ENCODE results near the gene TMEM181. TPM values are rescaled to one million over a fixed set of nuclear protein-coding genes. Genes with fewer than 3 reads are reported as not detected.
A peak's percentile ranks its signal among the peaks of the same experiment; 100 is the strongest.
"Not testable (repeated sequence)": the region's sequence is repeated elsewhere in the genome, so short reads cannot be mapped to it uniquely, and the experiment has no call there.

TMEM181 gene
- total RNA-seq, 2 experiments from 2014 or later: 10.1 to 10.5 TPM

DNA sequence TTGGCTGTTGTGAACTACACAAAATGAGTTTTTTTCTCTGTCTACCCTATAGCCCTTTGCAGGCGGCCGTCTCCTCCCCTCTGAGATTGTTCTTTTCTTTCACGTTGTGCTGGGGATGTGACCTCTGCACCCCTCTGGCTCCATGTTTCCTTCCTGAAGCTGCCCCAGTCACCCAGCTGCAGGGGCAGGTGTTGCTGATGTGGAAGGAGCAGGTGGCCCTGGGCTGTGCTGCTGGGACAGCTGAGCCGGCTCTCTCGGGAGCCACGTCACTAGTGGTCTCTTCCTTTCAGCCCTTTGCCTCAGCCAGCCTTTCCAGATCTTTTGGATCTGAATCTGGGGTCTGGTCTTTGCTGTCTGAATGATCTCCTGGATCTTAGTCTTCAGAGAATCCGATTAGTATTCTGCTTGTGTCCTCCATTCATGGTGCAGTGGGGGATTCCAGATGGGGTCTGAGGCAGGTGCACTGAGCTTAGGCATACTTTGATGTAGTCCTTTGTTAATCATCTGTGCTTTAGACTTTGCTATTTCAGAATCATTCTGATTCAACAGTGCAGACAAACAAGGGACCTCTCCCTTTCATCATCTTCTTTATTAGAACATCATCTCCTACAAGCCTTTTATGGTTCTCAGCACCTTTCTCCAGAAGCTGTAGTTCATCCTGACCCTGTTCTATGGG is 31.4 kb downstream of the TMEM181 start:
- no peak overlapping the region for H3K27ac Mint-ChIP-seq
- H3K36me3 Mint-ChIP-seq: peaks cover 23% of the 10 kb centered on the region
- H3K4me3 Mint-ChIP-seq: no peak overlapping the region
- no peaks in the 10 kb centered on the region for H3K9me3 Mint-ChIP-seq
- H3K4me1 Mint-ChIP-seq: no peaks in the 10 kb centered on the region
- no peak for DNase-seq
- H3K27me3 Mint-ChIP-seq: no peaks in the 10 kb centered on the region

DNA sequence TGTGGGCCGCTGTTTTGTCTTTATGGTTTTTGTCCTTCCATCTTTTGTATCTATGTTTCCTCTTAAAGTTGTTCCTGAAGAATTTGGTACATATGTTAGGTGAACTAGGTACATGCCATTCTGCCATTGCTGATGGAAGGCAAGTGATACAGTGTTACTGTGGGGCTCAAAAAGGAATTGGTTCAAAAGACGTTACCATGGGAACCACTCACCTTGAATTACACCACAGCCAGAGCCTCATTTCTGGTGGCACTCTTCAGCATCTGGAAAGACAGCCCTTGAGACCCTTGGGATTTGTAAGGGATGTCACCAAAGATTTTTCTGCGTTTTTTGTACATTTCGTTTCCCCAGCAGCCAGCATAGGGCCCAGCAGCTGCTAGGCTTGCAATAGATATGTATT is 31.9 kb downstream of the TMEM181 start:
- no peaks in the 10 kb centered on the region for H3K27me3 Mint-ChIP-seq
- H3K36me3 Mint-ChIP-seq: peaks cover 20% of the 10 kb centered on the region
- H3K9me3 Mint-ChIP-seq: no peaks in the 10 kb centered on the region
- DNase-seq: no peak
- H3K27ac Mint-ChIP-seq: no peak overlapping the region
- H3K4me3 Mint-ChIP-seq: no peak overlapping the region
- H3K4me1 Mint-ChIP-seq: no peaks in the 10 kb centered on the region

DNA sequence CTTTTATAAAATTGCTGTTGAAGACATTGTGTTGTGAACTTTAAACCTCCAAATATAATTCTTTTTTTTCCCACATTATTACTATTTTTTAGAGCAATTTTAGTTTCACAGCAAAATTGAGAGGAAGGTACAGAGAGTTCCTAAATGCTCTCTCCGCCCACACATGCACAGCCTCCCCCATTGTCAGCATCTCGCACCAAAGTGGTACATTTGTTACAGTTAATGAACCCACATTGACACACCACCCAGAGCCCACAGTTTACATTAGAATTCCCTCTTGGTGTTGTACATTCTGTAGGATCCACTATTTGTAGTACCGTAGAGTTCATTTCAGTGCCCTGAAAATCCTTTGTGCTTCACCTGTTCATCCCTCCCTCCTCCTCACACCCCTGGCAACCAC is 33.8 kb downstream of the TMEM181 start:
- Mint-ChIP-seq H3K27ac (no peak overlapping the region), H3K9me3 (no peaks in the 10 kb centered on the region), H3K4me3 (no peak overlapping the region), H3K36me3 (peaks cover 13% of the 10 kb centered on the region), H3K27me3 (no peaks in the 10 kb centered on the region), H3K4me1 (no peaks in the 10 kb centered on the region)
- no peak for DNase-seq

DNA sequence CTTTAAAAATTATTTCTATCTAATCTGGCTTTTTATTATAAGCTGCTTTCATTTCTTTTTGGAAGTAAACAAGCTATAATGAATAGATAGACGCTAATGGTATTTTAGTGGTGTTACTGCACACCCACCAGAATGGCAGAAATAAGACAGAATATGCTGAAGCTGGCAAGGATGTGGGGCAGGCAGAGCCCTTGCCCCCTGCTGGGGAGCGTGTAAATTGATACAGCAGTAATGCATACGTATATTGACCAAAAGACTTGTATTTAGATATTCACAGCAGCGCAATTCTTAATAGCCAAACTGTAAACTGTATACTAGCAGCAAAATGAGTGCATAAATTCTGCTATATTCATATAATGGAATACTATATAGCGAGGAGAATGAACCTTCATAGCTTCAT is 35.3 kb downstream of the TMEM181 start:
- no peaks in the 10 kb centered on the region for H3K9me3 Mint-ChIP-seq
- no peaks in the 10 kb centered on the region for H3K27me3 Mint-ChIP-seq
- H3K4me1 Mint-ChIP-seq: no peaks in the 10 kb centered on the region
- no peak overlapping the region for H3K27ac Mint-ChIP-seq
- no peak overlapping the region for H3K4me3 Mint-ChIP-seq
- no peak for DNase-seq
- H3K36me3 Mint-ChIP-seq: peaks cover 12% of the 10 kb centered on the region

DNA sequence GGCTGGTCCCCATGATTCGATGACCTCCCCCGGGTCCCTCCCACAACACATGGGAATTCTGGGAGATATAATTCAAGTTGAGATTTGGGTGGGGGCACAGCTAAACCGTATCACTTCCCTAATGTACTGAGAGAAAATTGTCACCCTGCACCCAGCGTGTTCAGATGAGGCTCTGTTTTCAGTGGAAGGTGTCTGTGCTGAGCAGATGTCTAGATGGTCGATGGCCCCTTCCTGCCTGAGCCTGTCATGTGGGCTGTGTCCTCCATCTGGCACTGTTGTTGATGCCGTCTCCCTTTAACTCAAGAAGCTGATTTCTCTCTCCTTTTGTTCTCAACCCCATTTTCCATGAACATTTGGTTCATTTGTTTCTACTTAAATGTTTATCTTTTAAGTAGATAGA is 37.0 kb downstream of the TMEM181 start:
- H3K4me3 Mint-ChIP-seq: no peak overlapping the region
- no peaks in the 10 kb centered on the region for H3K9me3 Mint-ChIP-seq
- H3K4me1 Mint-ChIP-seq: no peaks in the 10 kb centered on the region
- DNase-seq: no peak
- H3K36me3 Mint-ChIP-seq: peaks cover 10% of the 10 kb centered on the region
- no peaks in the 10 kb centered on the region for H3K27me3 Mint-ChIP-seq
- no peak overlapping the region for H3K27ac Mint-ChIP-seq

DNA sequence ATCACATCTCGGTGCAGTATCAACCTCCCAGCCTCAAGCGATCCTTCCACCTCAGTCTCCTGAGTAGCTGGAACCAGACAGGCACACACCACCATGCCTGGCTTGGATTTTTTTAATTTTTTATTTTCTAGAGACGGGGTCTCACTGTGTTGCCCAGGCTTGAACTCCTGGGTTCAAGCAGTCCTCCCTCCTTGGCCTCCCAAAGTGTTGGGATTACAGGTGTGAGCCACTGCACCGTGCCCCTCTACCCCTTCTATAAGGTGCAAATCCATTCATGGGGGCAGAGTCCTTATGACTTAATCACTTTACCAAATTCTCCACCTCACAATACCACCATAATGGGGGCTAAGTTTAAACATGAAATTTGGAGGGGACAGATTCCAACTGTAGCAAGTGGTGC is 37.7 kb downstream of the TMEM181 start:
- DNase-seq: no peak
- no peak overlapping the region for H3K27ac Mint-ChIP-seq

DNA sequence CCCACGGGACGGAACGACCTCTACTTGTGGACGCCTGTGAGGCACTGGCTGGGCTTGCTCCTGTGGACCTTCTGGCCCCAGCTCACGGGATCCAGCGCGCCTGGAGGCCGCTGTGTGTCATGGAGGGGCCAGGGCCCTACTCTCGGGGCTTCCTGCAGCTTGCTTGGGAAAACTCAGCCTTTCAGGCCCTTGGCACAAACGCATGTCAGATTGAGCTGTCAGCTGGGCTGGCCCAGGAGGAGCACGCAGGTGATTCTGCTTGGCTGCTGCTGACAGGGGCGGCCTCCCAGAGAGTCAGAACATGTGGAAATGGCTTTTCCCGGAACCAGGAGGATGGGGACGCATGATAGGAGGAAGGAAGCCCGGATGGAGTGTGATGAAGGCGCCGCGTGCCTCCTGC is 39.7 kb downstream of the TMEM181 start:
- Mint-ChIP-seq H3K27ac (no peak overlapping the region), H3K27me3 (no peaks in the 10 kb centered on the region), H3K9me3 (no peaks in the 10 kb centered on the region), H3K4me1 (no peaks in the 10 kb centered on the region), H3K36me3 (peaks cover 15% of the 10 kb centered on the region), H3K4me3 (no peak overlapping the region)
- DNase-seq: no peak

More for the DNA sequence above, 37.7 kb downstream of the TMEM181 start:
- Mint-ChIP-seq H3K4me1 (no peaks in the 10 kb centered on the region), H3K36me3 (peaks cover 12% of the 10 kb centered on the region), H3K27me3 (no peaks in the 10 kb centered on the region), H3K4me3 (no peak overlapping the region), H3K9me3 (no peaks in the 10 kb centered on the region)

DNA sequence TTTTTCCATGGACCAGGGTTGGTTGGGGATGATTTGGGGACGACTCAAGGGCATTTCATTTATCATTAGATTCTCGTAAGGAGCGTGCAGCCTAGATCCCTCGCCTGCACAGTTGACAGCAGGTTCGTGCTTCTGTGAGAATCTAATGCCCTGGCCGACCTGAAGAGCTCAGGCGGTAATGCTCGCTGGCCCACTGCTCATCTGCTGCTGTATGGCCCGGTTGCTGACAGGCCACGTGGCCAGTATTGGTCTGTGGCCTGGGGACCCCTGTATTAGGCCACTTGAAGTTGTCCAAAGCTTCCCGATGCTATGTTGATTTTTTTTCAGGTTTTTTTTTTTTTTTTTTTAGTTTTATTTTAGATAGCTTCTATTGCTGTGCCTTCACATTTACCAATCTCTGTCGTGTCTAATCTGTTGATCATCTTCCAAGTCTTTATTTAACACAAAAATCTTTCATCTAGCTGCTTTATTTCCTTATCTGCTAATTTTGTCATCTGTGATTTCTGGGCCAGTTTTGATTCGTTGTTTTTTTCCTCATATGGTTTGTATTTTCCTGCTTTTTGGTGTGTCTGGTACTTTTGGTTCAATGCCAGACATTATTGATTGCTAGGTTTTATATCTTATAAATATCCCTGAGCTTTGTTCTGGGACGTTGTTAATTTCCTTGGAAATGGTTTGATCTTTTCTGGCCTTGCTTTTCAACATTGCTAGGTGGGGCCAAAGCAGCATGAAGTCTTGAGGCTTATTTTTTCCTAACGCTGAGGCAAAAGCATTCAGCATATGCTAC is 43.6 kb downstream of the TMEM181 start:
- DNase-seq: no peak
- no peaks in the 10 kb centered on the region for H3K9me3 Mint-ChIP-seq
- no peak overlapping the region for H3K4me3 Mint-ChIP-seq
- H3K27ac Mint-ChIP-seq: no peak overlapping the region
- peaks cover 21% of the 10 kb centered on the region for H3K36me3 Mint-ChIP-seq
- no peaks in the 10 kb centered on the region for H3K27me3 Mint-ChIP-seq
- H3K4me1 Mint-ChIP-seq: no peaks in the 10 kb centered on the region

DNA sequence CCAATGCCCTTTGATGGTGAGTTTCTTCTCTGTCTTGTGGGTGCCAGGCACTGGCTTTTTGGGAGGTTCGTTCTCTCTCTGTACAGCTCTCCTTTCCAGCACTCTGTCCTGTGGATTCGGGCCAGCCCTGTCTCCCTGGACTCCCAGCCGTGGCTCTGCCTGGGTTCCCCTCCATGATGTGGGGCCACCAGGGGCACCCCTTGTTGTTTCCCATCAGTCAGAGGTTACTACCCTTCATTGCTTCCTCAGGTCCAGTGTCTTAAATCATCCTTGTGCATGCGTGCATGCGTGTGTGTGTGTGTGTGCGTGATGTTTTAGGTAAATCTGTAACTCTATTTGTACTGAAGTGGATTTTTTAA is 44.1 kb downstream of the TMEM181 start:
- Mint-ChIP-seq H3K4me3 (no peak overlapping the region), H3K27ac (no peak overlapping the region)

DNA sequence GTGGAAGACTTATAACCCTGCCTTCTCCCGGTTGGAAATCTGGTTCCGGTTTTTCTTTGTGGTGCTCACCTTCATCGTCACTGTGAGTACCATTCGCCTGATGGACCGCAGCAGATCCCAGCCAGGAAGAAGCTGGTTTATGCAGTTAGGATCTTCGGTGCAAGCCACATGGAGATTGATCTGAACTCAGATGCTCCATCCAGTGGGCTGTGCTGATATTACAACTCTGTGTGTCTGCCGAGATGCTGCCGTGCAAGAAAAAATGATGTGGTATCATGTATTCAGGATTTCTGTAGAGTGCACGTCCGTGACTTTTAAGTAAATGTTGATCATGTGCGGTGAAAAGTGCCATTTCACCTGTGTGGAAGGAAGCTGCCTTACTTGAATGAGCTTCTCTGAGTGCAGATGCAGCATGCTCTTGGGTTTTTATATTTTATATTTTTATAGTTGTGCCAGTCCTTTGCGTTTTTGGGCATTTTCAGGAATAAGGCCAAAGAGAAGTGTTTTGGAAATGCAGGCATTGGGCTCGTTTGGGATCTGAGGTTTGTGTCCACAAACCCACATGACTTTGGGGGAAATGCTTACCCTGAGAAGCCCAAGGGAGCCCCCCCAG is 45.5 kb downstream of the TMEM181 start:
- Mint-ChIP-seq H3K27me3 (no peaks in the 10 kb centered on the region), H3K9me3 (no peaks in the 10 kb centered on the region), H3K27ac (no peak overlapping the region), H3K36me3 (peaks cover 22% of the 10 kb centered on the region), H3K4me1 (no peaks in the 10 kb centered on the region), H3K4me3 (no peak overlapping the region)
- peak; percentile 39 for DNase-seq

More for the DNA sequence above, 44.1 kb downstream of the TMEM181 start:
- no peaks in the 10 kb centered on the region for H3K4me1 Mint-ChIP-seq
- DNase-seq: no peak
- no peaks in the 10 kb centered on the region for H3K9me3 Mint-ChIP-seq
- no peaks in the 10 kb centered on the region for H3K27me3 Mint-ChIP-seq
- H3K36me3 Mint-ChIP-seq: peaks cover 19% of the 10 kb centered on the region

DNA sequence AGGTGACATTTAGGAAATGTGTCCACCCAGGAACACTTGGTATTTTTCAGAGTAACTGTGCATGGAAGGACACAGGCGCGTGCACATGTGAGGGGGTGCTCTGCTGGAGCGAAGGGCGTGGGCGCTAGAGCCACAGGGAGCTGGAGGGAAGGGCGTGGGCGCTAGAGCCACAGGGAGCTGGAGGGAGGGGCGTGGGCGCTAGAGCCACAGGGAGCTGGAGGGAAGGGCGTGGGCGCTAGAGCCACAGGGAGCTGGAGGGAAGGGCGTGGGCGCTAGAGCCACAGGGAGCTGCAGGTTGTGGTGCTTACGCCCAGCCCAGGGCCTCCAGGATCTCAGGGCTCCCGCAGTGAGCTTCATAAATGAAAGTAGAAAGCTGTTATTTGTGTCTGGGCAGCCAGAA is 46.1 kb downstream of the TMEM181 start:
- not testable (repeated sequence) for H3K4me1 Mint-ChIP-seq, H3K4me3 Mint-ChIP-seq, H3K27me3 Mint-ChIP-seq, DNase-seq, H3K9me3 Mint-ChIP-seq, H3K27ac Mint-ChIP-seq
- peaks cover 28% of the 10 kb centered on the region for H3K36me3 Mint-ChIP-seq

DNA sequence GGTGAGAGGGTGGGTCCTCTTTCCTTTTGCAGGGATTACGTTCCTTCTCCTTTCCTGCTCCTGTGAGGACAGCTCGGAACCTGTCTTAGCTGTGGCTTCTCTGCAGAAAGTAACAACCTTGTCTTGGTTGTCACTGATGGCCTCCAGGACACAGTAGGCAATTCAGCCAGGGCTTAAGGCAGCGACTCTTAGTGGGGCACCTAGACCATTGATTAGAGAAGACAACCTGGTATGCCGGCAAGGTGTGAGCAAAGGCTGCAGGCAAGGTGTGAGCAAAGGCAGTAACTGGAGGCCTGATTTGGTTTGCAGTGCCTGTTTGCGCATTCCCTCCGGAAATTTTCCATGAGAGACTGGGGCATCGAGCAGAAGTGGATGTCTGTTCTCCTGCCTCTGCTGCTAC is 47.0 kb downstream of the TMEM181 start:
- Mint-ChIP-seq H3K36me3 (peaks cover 26% of the 10 kb centered on the region), H3K27ac (no peak overlapping the region), H3K4me1 (no peaks in the 10 kb centered on the region), H3K4me3 (no peak overlapping the region), H3K9me3 (no peaks in the 10 kb centered on the region), H3K27me3 (no peaks in the 10 kb centered on the region)
- DNase-seq: no peak

DNA sequence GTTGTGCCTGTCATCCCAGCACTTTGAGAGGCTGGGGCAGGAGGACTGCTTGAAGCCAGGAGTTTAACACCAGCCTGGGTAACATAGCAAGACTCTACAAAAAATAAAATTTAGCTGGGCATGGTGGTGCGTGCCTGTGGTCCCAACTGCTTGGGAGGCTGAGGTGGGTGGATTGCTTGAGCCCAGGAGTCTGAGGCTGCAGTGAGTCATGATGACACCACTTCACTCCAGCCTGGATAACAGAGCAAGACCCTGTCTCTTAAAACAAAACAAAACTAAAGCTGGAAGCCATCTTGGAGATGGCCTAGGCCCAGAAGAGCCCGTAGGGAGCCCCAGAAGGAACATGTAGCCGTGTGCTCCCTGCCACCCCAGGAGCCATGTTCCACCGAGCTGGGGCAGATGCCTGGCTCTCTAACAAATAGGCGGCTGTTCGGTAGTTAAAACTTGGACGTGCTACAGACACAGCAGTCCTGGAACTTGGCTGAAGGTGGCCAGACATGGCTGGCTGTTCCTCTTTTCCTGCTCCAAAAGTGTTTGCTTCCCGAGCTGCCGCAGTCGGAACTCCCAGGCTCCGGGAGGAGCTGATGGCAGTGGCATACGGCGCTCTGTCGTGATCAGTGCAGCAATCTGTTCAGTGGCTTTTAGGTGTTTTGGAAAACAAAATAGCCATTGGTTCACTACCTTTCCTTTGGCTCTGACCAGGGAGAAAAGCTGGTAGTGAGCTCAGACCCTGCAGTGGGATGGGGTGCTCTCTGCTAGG is 47.7 kb downstream of the TMEM181 start:
- H3K4me1 Mint-ChIP-seq: no peaks in the 10 kb centered on the region

DNA sequence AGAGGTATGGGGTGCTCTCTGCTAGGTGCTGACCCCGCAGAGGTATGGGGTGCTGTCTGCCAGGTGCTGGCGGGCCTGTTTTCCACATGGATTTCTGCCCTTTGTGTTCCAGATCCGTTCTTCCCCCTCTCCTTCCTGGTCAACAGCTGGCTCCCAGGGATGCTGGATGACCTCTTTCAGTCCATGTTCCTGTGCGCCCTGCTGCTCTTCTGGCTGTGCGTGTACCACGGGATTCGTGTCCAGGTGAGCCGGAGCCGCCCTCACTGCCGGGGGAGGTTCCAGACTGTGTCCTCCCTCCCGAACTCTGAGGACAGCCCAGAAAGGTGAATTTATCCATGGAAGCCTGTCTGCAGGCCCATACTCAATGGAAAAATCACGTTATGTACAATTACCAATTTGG is 48.3 kb downstream of the TMEM181 start:
- H3K9me3 Mint-ChIP-seq: no peaks in the 10 kb centered on the region
- H3K4me1 Mint-ChIP-seq: no peaks in the 10 kb centered on the region
- H3K27me3 Mint-ChIP-seq: no peaks in the 10 kb centered on the region
- no peak overlapping the region for H3K27ac Mint-ChIP-seq
- H3K36me3 Mint-ChIP-seq: peaks cover 32% of the 10 kb centered on the region
- DNase-seq: no peak
- no peak overlapping the region for H3K4me3 Mint-ChIP-seq

More for the DNA sequence above, 47.7 kb downstream of the TMEM181 start:
- no peak for DNase-seq
- peaks cover 28% of the 10 kb centered on the region for H3K36me3 Mint-ChIP-seq
- H3K9me3 Mint-ChIP-seq: no peaks in the 10 kb centered on the region
- no peaks in the 10 kb centered on the region for H3K27me3 Mint-ChIP-seq
- no peak overlapping the region for H3K27ac Mint-ChIP-seq
- H3K4me3 Mint-ChIP-seq: no peak overlapping the region
